Pancreas (tissue), 10 donors: ENCODE measurements around the gene IQCK. TPM values are rescaled to one million over a fixed set of nuclear protein-coding genes. Genes with fewer than 3 reads are reported as not detected.

Experiments
- ATAC-seq, 4 donors: fragments of 200-7000 bp; cut with Tn5 transposase; one replicate each; pipeline versions ENCODE4 v1.8.0 to v1.9.1; 2020; ENCODE audit warnings: mild to moderate bottlenecking in 4 of 4, moderate library complexity in 4 of 4
- DNase-seq, 6 donors: peaks; one replicate each; pipeline ENCODE4 v3.0.0-alpha.2; 2020
- FAIRE-seq: peaks from 2 replicates; lab custom pipeline; 2012; peaks lifted over from hg19 to GRCh38; lab: Jason Lieb, UNC
- H3K27ac ChIP-seq, 4 donors: fragments of 200-600 bp; sonication (generic); 1 replicate in 3 of 4; 2 replicates in 1 of 4; pipeline versions ENCODE4 v1.5.0 to v1.8.0; 2020
- H3K27me3 ChIP-seq, 4 donors: fragments of 200-600 bp; one replicate each; pipeline ENCODE4 v1.8.0; 2021
- H3K36me3 ChIP-seq, 3 donors: fragments of 200-600 bp; sonication (generic) in 1 of 3; one replicate each; pipeline versions ENCODE4 v1.5.0 to v1.8.0; 2020 to 2021
- H3K4me1 ChIP-seq, 3 donors: fragments of 200-600 bp; one replicate each; pipeline ENCODE4 v1.8.0; 2021
- H3K4me3 ChIP-seq, 4 donors: fragments of 200-600 bp; sonication (generic) in 2 of 4; one replicate each; pipeline versions ENCODE4 v1.5.0 to v1.8.0; 2020 to 2021
- H3K9me3 ChIP-seq, 4 donors: fragments of 200-600 bp; one replicate each; pipeline ENCODE4 v1.8.0; 2021
- CTCF ChIP-seq, 4 donors: fragments of 200-600 bp; sonication (generic) in 3 of 4; IDR thresholded peaks; one replicate each; pipeline versions ENCODE4 v1.5.0 to v1.8.0; 2021; ENCODE audit warnings: antibody characterized with exemption in 4 of 4
- WGBS, 2 donors: extraction: QIAGEN DNeasy Blood & Tissue Kit; methylation state at CpG; one replicate each; pipeline ENCODE4 v1.1.7; 2013; 5-methylcytosine and 5-hydroxymethylcytosine counted together
- intact Hi-C, 3 donors: fragments of 100-400 bp; cut with DNase I; formaldehyde crosslinking; loops; one replicate each; pipeline versions ENCODE4 v1.11.1 to v1.14.2; 2022
- polyA plus RNA-seq, 2 donors: library from polyadenylated mRNA; stranded (reverse); fragments of 200-250 nt; gene quantifications; one replicate each; pipeline ENCODE4 v1.2.3, GENCODE V29; 2013
- total RNA-seq, 6 donors: library from RNA; stranded (reverse); fragmentation: NEBNext Ultra II Directional in 4 of 6; extraction: Animal tissue kit (Norgen Biotek cat#: 25700) in 4 of 6; gene quantifications; one replicate each; pipeline versions ENCODE4 v1.2.1 to v1.2.4, GENCODE V29; 2021 to 2023
- donor health status: healthy with polysubstance abuse.
- donor health status: DM: no; HTN: no; CAD: no; lungs with moderate emphysema.
- donor health status: DM: no; HTN: no; CAD: no.
- donor health status: control.
- donor health status: control.
- donor health status: Bipolar disorder and iron deficiency.
- donor health status: DM: yes; HTN: yes; CAD: no.
- donor health status: DM: no; HTN: no; CAD: no.
- donor health status: DM: no; HTN: no; CAD: no.
- donor health status: DM: yes; HTN: yes; CAD: no.

Gene IQCK
- total and polyA plus RNA-seq, 8 donors = 6.7 to 15.5 (median 10.9) TPM

GRCh38 chr16:19710191-19710908 is 7.7 kb upstream of the IQCK start:
- intact Hi-C loops = loop anchor here in 2 of 3 donors (10.0 kb wide), 2 partner anchors 104 to 174 kb away; partner anchors contain the start of gene GPRC5B (in 2 of the 2)
- peak overlapping the region in 1 of 4 donors; percentile 22 for H3K27ac ChIP-seq

GRCh38 chr16:19710991-19711545 is 7.0 kb upstream of the IQCK start:
- Histone ChIP-seq H3K4me3 (no peak overlapping the region), H3K27ac (peak overlapping the region in 2 of 4 donors; percentile 18 to 22), H3K36me3 (peaks cover 0 to 11% (median 4%) of the 10 kb centered on the region in 3 donors), H3K9me3 (no peaks in the 10 kb centered on the region), H3K4me1 (peaks cover 0 to 7% (median 2%) of the 10 kb centered on the region in 3 donors), H3K27me3 (no peaks in the 10 kb centered on the region)
- no peak for TF ChIP-seq CTCF (IDR thresholded peaks at IDR 0.05)
- FAIRE-seq (no peak), ATAC-seq (peak in 3 of 4 donors; percentile 29 to 47 (median 35)), DNase-seq (peak in 3 of 6 donors; percentile 60 to 80 (median 66))
- WGBS, 2 donors = 62 to 63% methylated on average over 13 of the region's 13 CpGs
- intact Hi-C loops = loop anchor here in 2 of 3 donors (10.0 kb wide), 2 partner anchors 104 to 174 kb away; partner anchors contain the start of gene GPRC5B (in 2 of the 2)

More at GRCh38 chr16:19710191-19710908, 7.7 kb upstream of the IQCK start:
- WGBS, 2 donors = 85% methylated on average over 23 of the region's 23 CpGs
- H3K9me3 ChIP-seq = no peaks in the 10 kb centered on the region
- FAIRE-seq (no peak), DNase-seq (no peak), ATAC-seq (no peak)
- no peaks in the 10 kb centered on the region for H3K27me3 ChIP-seq
- peaks cover 0 to 15% (median 4%) of the 10 kb centered on the region in 3 donors for H3K36me3 ChIP-seq
- no peak for TF ChIP-seq CTCF (IDR thresholded peaks at IDR 0.05)
- H3K4me3 ChIP-seq = no peak overlapping the region
- H3K4me1 ChIP-seq = no peaks in the 10 kb centered on the region

- H3K27ac ChIP-seq = no peak overlapping the region
- intact Hi-C loops = loop anchor here in 2 of 3 donors (10.0 kb wide), 2 partner anchors 103 to 173 kb away; partner anchors contain the start of gene GPRC5B (in 2 of the 2)
- H3K27me3 ChIP-seq = no peaks in the 10 kb centered on the region
- no peak for TF ChIP-seq CTCF (IDR thresholded peaks at IDR 0.05)
- no peak overlapping the region for H3K4me3 ChIP-seq
- H3K36me3 ChIP-seq = peaks cover 0 to 11% (median 4%) of the 10 kb centered on the region in 3 donors
- no peaks in the 10 kb centered on the region for H3K9me3 ChIP-seq
- FAIRE-seq (no peak), ATAC-seq (no peak), DNase-seq (peak in 1 of 6 donors; percentile 38)
- 89 to 93% methylated on average over 12 of the region's 12 CpGs for WGBS, 2 donors
- peaks cover 0 to 12% (median 8%) of the 10 kb centered on the region in 3 donors for H3K4me1 ChIP-seq
Measured at GRCh38 chr16:19711643-19712042, 6.4 kb upstream of the IQCK start.

GRCh38 chr16:19712418-19713058 is 5.5 kb upstream of the IQCK start:
- Histone ChIP-seq H3K9me3 (no peaks in the 10 kb centered on the region), H3K36me3 (peaks cover 0 to 7% (median 4%) of the 10 kb centered on the region in 3 donors), H3K27me3 (no peaks in the 10 kb centered on the region), H3K4me1 (peaks cover 0 to 18% (median 12%) of the 10 kb centered on the region in 3 donors), H3K27ac (no peak overlapping the region), H3K4me3 (no peak overlapping the region)
- peak in 1 of 6 donors; percentile 44 for DNase-seq
- no peak for ATAC-seq
- 96% methylated on average over 11 of the region's 11 CpGs for WGBS, 2 donors
- intact Hi-C loops = loop anchor here in 2 of 3 donors (10.0 kb wide), 2 partner anchors 102 to 172 kb away; partner anchors contain the start of gene GPRC5B (in 2 of the 2)
- no peak for TF ChIP-seq CTCF (IDR thresholded peaks at IDR 0.05)
- no peak for FAIRE-seq
